SH-SY5Y (cell line): ENCODE measurements around the gene P2RY14.

Source experiments
- GATA2 ChIP-seq: IDR thresholded peaks from 2 replicates; pipeline ENCODE4 v1.6.1; 2011; ENCODE audit warnings: mild to moderate bottlenecking, low read depth, low read length
- GATA3 ChIP-seq: IDR thresholded peaks from 2 replicates; pipeline ENCODE4 v1.6.1; 2011; ENCODE audit warnings: low read depth, mild to moderate bottlenecking, low read length, moderate library complexity

GRCh38 chr3:151195826-151196225 is 82.5 kb downstream of the P2RY14 start:
- TF ChIP-seq GATA3 = no peak
- no peak for TF ChIP-seq GATA2
